ENCODE measurements around the gene TAF3. TPM values are rescaled to one million over a fixed set of nuclear protein-coding genes. Genes with fewer than 3 reads are reported as not detected.
"Not testable (repeated sequence)": the region's sequence is repeated elsewhere in the genome, so short reads cannot be mapped to it uniquely, and the experiment has no call there.

TAF3 gene
- total RNA-seq, 1 donor from 2014 or later = 2.0 TPM

DNA sequence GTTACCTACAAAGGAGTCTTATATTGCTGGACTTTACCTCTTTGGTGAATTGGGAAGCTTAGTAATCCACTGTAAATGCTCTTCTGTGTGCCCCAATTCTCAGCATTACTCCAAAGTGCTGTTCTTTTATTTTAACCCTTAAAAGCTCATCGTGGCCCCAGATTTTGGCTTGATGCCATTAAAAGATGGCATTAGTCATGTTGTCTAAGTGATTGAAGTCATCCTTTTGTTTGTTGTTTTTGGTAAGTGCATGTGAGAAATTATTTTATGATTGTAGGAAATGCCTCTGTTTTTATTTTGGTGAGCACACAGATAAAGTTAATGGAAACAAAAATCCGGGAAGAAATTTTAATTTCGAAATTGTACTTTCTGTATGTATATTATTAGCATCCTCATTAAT lies 153.6 kb downstream of the TAF3 start:
- peak; percentile 45 for DNase-seq

DNA sequence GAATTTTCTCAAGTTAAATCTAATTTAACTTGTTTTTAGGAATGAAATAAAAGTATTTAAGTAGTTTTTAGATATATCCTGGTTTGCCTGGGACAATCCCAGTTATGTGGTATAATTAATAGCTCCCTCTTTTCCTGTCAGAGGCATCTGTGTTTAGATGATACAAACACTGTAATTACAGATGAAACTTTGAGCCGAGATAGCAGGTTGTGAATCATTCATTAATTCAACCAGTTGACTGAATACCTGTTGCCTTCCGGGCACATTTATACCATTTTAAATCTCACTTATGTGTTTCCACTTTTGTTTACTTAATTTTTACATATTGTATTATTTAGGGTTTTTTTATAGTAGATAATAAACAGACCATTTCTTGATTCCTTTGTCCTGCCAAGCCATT lies 154.1 kb downstream of the TAF3 start:
- no peak for DNase-seq

DNA sequence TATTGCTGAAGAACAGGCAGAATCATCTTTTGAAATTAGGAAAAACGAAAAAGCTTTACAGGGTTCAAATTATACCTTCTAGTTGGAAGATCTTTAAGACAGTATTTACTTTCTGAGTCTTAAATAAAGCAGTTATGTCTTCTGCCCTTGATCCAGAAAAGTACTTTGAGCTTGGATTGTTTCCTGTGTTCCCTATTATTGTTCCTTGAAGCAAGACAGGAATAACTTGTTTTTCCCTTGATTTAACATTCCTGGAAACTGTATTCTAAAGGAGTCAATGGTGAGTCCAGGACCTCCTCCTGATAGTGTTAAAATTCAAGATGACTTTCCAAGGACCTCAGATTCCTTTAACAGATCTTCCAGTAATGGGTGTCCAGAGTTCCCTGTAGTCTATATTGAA lies 161.9 kb downstream of the TAF3 start:
- DNase-seq = peak; percentile 16

DNA sequence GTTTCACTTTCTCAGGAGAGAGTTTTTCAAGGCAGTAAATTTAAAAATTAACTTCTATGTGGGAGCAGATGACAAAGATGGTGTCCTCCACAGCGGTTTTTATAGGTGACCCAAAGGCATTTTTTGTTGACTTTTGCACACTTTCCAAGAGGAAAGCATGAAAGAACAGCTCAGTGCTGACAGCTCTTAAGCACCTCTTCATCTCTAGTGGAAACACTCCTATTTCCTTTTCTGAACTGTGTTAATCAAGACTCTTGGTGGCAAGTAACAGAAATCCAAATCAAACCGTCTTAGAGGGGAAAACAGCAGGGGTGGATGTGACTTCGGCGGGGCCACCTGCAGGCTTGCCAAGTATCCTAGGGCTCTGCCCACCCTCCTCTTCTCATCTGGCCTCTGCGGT lies 164.4 kb downstream of the TAF3 start:
- DNase-seq = no peak

DNA sequence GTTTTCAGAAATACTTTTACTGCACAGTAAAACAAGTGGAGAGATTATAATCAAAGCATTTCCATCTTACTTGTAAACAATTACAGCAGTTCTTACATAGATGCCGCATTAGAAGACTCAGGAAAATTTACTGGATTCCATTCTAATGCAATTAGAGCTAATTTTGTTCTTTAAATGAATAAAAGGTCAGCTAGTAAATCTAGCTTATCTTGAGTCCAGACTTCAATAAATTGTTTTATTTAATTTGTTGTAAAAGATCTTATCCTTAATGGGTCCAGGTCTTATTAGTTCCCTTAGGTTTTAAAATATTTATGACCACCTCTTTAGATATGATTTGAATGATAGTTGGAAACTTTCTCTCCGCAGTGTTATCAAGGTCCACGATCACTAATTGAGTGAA lies 166.0 kb downstream of the TAF3 start:
- DNase-seq = no peak

DNA sequence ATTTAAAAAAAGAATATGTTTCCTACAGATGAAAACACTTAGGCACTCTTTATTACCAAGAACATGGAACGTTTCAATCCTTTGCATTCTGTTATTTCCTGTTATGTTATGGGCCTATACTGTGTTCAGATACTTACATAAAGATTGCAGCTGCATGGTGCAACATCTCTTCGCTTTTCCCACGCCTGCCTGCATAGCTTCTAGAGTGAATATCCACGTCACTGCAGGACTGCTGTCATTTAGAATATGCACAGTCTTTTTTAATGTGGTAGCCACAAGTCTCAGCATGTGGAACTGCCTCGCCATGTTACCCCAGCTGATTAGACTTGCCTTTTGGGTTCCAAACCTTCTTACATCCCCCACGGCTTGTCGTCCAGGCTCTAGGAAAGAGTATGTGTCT lies 166.6 kb downstream of the TAF3 start:
- DNase-seq = no peak

DNA sequence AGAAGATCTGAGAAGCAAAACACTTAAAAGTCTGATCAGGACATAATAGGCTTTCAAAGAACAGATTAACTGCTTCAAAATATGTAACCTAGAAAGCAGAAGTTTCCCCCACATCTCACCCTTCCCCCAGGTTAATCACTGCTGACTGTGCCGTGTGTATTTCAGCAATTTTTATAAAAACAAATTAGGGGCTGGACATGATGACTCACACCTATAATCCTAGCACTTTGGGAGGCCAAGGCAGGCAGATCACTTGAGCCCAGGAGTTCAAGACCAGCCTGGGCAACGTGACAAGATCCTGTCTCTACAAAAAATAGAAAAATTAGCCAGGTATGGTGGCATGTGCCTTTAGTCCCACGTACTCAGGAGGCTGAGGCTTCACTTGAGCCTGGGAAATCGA lies 168.5 kb downstream of the TAF3 start:
- no peak for DNase-seq

DNA sequence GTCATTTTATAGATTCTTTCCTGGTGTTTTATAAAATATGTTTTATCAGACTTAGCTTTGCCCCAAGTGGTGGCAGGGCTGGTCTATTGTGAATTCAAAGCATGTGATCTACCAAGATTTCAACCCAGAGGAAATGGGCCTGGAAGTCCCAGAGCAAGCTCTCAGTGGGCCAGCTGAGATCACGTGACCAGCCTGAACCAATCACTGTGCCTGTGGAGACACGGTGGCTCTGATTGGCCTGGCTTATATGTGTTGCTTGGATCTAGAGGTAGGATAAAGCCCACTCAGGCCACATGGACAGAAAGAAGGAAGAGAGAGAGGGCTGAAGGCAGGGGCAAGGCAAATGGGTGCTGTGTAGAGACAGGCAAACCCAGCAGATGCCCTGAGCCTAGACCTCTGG lies 170.7 kb downstream of the TAF3 start:
- DNase-seq = no peak

DNA sequence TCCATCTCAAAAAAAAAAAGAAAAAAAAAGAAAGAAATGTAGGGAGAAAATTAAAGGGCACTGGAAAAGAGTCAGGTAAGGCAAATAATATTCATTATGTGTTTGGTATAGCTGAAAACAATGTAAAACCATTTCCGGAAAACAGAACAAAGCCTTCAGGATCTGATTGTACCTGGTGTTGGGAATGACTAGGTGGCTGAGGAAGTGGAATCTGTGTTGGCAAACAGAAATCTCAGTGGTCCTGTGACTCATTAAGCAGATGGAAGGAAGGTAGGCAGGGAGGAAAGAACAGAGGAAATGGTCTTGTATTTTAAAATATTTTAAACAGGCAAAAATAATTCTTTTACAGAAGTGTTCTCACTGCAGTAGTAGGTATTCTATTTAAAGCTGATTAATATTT lies 180.5 kb downstream of the TAF3 start:
- peak; percentile 39 for DNase-seq

DNA sequence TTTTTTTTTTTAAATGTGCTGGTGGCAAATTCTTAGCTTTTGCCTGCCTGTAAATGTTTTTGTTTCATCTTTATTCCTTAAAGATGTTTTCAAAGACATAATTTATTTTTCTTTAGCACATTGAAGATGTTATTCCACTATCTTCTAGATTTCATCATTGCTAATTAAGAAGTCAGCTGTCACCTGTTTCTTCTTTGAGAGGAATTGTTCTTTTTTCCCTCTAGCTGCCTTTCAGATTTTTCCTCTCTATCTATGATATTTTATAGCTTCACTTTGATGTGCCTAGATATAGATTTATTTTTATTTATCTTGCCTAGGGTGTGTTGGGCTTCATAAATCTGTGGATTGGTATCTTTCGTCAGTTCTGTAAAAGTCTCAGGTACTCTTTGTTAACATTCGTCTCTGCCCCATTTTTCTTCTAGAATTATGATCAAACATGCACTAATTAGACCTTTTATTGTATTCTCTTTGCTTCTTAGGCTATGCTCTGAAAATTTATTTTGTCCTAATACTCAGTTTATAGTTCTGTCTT lies 186.2 kb downstream of the TAF3 start:
- DNase-seq = no peak

DNA sequence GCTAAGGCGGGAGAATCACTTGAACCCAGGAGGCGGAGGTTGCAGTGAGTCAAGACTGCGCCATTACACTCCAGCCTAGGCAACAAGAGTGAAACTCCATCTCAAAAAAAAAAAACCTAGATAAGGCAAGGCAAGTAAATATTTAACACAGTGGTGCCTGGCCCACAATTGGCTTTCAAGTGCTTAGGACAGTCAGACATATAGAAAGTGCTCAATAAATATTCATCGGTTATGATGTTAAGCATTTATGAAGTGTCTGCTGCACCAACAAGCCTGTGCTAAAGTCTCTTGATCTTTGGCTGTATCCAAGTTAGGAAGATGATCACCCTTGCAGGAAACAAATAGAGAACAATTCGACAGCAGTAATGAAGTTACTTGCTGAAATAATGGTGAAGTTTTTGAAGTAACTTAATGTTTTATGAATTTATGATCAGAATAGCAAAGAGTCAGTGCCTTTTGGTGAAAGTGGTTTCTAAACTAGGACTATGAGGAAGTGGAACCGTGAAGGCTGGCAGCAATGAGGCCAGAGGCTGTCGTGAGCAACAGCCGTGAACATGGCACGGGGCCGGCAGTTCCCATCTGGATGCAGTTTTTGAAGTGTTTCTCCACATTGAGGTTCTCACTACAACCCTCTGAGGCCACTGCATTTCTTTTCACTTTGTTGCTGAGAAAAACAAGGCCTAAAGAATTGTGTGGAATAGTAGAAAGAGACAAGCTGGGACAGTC lies 188.1 kb downstream of the TAF3 start:
- no peak for DNase-seq

DNA sequence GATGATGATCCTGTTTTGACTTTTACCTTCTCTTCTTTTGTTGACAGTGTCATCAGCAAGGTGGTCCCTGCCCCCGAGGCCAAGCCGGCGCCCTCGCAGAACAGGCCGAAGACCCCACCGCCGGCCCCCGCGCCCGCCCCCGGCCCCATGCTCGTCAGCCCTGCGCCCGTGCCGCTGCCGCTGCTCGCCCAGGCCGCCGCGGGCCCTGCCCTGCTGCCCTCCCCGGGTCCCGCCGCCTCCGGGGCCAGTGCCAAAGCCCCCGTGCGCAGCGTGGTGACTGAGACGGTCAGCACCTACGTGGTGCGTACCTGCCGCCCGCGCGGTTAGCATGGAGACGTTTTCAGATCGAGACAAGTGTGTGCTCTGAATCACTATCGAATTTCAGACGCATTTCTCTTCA lies 190.7 kb downstream of the TAF3 start:
- DNase-seq = no peak

DNA sequence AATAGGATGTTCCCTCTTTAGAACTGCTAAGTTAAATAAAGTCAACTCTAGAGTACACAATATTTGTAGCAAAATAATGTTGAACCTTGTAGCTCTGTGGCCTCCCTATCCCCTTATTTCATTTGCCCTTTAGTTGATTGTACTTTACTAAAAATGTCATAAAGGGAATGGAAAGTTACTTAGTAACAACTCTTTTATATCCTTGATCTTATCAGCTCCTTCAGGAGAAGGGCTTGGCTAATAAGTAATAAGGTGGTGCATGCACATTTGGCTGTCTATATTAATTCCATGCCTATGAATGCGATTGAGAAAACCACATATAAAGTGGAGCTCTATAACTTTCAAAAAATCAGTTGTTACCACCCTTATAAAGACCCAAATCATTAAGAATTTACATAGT lies 194.7 kb downstream of the TAF3 start:
- no peak for DNase-seq

DNA sequence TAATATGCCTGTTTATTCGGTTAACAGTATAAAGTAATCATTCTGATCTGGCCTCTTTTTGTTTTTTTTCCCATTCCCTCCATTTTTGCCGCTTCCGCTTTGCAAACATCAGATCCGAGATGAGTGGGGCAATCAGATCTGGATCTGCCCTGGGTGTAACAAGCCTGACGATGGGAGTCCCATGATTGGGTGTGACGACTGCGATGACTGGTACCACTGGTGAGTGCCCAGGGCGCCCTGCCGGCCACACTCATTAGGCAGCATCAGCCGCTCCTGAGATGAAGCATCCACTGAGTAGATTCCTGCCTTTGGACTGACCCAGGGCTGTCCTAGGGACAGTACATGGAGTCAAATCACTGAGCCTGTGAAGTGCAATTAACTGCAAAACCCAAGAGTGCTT lies 195.3 kb downstream of the TAF3 start:
- no peak for DNase-seq

DNA sequence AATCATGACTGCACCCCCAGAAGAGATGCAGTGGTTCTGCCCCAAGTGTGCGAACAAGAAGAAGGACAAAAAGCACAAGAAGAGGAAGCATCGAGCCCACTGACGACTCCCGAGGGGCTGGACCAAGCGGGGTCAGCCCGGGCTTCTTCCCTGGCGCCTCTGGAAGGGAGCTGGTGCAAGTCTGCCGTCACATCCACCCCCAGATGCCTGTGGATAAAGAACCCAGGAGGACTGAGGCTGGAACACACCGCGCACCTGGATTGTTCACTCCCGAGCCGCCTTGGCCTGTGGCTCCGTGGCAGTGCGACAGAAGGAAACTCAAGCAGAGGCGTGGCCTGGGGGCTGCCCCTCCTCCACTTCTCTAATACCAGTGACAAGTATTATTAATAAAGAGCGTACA lies 196.3 kb downstream of the TAF3 start:
- no peak for DNase-seq

DNA sequence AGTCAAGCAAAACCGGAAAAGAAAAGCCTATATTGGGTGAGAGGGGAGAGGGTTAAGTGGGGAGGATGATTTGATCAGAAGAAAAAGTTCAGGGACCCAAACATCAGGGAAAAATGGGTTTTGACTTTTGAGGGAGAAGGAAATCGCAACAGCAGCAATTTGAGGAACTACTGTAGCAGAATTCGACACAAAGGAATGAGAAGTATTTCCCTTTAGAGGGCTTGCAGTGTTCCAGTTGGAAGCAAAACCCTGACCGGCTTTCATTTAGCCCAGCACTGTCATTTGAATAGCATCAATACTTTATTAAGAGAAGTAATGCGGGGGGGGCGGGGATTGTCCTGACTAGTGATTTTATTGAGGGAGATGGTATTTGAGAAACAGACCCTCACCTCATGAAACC lies 199.0 kb downstream of the TAF3 start:
- DNase-seq = no peak

DNA sequence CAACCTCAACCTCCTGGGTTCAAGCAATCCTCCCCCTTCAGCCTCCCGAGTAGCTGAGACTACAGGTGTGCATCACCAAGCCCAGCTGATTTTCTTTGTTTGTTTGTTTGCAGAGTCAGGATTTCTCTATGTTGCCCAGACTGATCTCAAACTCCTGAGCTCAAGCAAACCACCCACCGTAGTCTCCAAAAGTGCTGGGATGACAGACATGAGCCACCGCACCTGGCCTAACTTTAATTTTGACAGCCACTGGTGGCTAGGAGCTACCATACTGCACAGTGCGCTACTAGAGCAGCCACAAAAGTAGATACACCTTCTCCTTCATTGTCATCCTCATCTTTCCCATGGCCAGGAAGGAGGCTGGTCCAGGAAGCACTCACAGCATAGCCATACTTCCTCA lies 205.0 kb downstream of the TAF3 start:
- no peak for DNase-seq

DNA sequence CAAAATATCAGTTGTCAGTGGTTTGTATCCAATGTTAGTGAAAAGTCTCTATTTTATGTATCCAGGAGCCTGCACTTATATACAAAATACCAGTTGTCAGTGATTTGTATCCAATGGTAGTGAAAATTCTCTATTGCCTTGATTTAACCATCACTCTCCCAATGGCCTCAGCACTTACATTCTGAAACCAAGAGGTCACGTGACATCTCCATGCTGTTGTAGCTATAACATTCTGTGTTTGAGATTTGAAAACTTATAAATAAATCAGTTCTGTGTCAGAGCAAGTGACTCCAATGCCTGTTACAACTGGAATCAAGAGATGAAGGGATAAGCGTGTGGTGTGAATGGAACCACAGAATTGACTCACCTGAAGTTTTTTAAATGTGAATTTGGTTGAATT lies 205.5 kb downstream of the TAF3 start:
- no peak for DNase-seq

DNA sequence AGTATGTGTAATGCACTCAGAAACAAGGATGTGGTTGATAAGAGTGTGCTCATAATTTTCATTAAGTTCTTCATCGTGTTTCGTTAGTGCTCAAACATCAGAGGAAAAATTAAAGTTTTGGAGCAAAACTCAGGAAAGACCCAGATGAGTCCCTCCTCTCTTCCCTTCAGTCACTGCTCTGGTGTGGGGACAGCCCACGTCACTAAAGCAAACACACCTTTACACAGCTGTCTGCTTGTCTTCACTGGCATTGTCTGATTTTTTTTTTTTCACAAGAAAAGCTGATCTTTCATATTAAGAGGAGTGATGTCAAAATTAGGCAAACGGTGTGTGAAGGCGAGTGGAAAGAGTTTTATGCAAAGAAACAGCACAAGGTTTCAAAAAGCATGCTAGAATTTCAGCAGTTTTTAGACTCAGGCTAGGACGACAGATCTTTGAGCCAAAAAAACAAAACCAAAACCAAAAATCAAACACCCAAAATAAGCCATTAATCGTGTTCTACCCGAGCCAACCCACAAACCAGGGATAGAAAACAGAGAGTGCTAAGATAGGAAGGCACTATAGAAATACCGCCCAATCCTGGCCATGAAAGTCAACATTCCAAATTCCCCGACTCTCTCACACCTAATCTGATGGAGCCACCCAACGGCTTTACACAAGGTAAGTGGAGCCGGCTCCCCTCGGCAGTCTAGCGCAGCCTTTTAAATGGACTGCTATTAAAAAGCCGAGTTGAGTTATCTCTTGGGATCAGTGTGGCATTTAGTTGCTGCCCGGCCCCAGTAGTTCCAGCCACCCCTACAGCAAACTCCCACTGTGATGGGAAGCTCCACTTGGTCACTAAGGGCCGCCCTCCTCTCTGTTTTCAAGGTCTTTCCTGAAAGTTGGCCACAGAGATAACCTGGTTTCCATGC lies 208.3 kb downstream of the TAF3 start:
- DNase-seq = no peak

DNA sequence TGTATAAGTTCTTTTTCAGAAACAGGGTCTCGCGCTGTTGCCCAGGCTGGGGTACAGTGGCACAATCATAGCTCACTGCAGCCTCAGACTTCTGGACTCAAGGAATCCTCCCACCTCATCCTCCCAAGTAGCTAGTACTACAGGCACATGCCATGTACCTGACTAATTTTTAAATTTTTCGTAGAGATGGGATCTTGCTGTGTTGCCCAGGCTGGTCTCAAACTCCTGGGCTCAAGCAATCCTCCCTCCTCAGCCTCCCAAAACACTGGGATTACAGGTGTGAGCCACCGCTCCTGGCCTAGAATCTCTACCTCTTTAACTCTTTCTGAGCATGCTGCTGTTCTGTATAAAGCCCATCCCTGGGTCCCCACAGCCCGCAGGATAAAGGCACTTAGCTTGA lies 212.9 kb downstream of the TAF3 start:
- not testable (repeated sequence) for DNase-seq

DNA sequence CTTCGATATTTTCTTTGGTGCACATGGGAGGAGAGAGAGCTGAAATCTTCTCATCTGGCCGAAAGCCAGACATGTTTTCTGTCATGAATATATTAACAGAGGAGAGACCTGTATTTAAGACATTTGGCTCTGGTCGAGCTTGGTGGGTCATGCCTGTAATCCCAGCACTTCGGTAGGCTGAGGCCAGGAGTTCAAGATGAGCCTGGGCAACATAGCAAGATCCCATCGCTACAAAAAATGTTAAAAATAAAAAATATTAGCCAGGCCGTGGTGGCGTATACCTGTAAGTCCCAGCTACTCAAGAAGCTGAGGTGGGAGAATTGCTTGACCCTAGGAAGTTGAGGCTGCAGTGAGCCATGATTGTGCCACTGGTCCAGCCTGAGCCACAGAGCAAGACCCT lies 214.3 kb downstream of the TAF3 start:
- no peak for DNase-seq

DNA sequence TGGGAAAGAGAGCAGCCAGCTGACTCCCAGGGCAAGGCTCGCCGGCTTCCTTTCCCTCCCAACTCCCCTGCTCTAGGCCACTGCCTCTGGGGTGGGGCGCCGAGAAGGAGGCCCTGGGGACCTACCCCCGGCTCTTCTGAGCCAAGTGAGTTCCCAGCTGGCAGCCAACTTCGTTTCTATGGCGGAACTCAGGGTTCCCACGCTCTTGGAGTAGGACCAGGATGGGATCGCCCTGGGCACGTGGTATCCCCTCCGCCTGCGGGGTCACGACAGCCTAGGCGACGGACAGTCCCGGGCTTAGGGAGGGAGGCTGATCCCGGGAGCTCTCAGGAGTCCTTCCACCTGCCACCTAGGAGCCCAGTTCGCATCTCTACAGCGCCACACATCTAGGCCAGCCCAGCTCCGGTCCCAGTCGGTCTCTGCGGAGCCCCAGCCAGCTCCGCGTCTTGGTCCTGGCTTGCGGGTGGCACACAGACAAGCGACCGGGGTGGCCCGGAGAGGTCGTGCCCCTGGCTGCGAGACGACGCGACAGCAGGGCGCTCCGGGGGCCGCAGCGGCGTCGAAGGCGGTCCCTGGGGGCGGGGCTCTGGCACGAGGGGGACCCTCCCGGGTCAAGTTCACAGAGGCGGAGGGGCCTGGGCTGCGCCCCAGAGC lies 215.6 kb downstream of the TAF3 start:
- no peak for DNase-seq

DNA sequence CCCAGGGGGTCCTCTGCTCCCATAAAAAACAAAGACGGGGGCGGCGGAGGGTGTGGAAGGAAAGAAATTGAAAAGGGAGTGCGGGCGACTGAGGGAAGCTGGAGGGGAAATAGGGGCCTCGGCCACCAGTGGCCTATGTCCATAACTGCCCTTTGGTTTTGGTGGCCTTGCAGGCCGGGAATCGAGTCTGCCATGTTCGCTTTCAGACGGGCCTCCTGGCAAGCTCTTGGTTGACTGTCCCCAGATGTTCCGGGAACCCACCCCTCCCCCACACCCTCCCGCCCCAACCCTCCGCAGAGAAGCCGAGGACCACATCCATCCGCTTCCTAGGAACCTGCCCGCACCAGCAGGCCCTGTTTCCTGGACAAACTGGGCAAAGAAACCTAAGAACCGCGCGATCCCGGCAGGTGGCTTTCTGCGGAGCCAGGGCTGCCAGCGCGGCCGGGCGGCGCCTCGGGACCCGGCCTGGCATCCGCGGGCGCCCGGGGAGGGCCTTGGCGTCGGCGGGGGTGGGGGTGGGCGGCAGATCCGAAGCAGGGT lies 216.2 kb downstream of the TAF3 start:
- DNase-seq = no peak

Data from dermis blood vessel endothelial cell (primary cell).